ENCODE results near the gene ALCAM.

DNA sequence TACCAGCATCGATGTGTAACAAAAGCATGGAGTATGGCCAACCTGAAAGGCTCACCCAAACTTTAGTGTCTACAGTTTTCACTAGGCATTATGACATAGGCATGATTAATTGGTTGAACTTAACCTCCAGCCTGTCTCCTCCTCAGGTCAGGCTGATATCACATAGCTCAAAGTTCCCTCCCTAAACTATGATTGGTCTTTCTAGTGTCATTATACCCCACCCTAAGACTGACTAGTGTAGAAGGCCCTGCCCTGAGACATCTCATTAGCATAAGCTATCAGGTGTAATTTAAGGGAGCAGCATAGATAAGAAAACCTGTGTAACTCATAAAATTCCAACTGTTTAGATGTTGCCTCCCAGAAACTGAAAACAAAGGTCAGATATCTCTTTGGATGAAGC lies 195.2 kb downstream of the ALCAM start:
- TF ChIP-seq ZFP30 (CRISPR knock-in tag; IDR thresholded peaks at IDR 0.05) (no peak), ZFP3 (CRISPR knock-in tag; IDR thresholded peaks at IDR 0.05) (no peak), ISL1 (CRISPR knock-in tag; IDR thresholded peaks at IDR 0.05) (no peak), RARB (CRISPR knock-in tag; IDR thresholded peaks at IDR 0.05) (no peak), BACH2 (CRISPR knock-in tag; IDR thresholded peaks at IDR 0.05; ENCODE audit: borderline replicate concordance) (no peak), OSR1 (CRISPR knock-in tag; IDR thresholded peaks at IDR 0.05) (no peak), PPARA (CRISPR knock-in tag; IDR thresholded peaks at IDR 0.05; ENCODE audit: borderline replicate concordance) (no peak), ARNTL (CRISPR knock-in tag; IDR thresholded peaks at IDR 0.05; ENCODE audit: borderline replicate concordance, low read depth) (no peak), ZNF565 (CRISPR knock-in tag; conservative IDR thresholded peaks at IDR 0.05; ENCODE audit: low read depth) (no peak), CSDC2 (CRISPR knock-in tag; IDR thresholded peaks at IDR 0.05) (no peak)
- TF ChIP-seq, protein P1, sequence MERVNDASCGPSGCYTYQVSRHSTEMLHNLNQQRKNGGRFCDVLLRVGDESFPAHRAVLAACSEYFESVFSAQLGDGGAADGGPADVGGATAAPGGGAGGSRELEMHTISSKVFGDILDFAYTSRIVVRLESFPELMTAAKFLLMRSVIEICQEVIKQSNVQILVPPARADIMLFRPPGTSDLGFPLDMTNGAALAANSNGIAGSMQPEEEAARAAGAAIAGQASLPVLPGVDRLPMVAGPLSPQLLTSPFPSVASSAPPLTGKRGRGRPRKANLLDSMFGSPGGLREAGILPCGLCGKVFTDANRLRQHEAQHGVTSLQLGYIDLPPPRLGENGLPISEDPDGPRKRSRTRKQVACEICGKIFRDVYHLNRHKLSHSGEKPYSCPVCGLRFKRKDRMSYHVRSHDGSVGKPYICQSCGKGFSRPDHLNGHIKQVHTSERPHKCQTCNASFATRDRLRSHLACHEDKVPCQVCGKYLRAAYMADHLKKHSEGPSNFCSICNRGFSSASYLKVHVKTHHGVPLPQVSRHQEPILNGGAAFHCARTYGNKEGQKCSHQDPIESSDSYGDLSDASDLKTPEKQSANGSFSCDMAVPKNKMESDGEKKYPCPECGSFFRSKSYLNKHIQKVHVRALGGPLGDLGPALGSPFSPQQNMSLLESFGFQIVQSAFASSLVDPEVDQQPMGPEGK (CRISPR knock-in tag; IDR thresholded peaks at IDR 0.05; ENCODE audit: borderline replicate concordance): no peak
- TF ChIP-seq, protein P2, sequence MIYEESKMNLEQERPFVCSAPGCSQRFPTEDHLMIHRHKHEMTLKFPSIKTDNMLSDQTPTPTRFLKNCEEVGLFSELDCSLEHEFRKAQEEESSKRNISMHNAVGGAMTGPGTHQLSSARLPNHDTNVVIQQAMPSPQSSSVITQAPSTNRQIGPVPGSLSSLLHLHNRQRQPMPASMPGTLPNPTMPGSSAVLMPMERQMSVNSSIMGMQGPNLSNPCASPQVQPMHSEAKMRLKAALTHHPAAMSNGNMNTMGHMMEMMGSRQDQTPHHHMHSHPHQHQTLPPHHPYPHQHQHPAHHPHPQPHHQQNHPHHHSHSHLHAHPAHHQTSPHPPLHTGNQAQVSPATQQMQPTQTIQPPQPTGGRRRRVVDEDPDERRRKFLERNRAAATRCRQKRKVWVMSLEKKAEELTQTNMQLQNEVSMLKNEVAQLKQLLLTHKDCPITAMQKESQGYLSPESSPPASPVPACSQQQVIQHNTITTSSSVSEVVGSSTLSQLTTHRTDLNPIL (CRISPR knock-in tag; IDR thresholded peaks at IDR 0.05; ENCODE audit: low read depth): no peak
- TF ChIP-seq, protein P3, sequence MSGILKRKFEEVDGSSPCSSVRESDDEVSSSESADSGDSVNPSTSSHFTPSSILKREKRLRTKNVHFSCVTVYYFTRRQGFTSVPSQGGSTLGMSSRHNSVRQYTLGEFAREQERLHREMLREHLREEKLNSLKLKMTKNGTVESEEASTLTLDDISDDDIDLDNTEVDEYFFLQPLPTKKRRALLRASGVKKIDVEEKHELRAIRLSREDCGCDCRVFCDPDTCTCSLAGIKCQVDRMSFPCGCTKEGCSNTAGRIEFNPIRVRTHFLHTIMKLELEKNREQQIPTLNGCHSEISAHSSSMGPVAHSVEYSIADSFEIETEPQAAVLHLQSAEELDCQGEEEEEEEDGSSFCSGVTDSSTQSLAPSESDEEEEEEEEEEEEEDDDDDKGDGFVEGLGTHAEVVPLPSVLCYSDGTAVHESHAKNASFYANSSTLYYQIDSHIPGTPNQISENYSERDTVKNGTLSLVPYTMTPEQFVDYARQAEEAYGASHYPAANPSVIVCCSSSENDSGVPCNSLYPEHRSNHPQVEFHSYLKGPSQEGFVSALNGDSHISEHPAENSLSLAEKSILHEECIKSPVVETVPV (CRISPR knock-in tag; IDR thresholded peaks at IDR 0.05): no peak
- TF ChIP-seq, protein P4, sequence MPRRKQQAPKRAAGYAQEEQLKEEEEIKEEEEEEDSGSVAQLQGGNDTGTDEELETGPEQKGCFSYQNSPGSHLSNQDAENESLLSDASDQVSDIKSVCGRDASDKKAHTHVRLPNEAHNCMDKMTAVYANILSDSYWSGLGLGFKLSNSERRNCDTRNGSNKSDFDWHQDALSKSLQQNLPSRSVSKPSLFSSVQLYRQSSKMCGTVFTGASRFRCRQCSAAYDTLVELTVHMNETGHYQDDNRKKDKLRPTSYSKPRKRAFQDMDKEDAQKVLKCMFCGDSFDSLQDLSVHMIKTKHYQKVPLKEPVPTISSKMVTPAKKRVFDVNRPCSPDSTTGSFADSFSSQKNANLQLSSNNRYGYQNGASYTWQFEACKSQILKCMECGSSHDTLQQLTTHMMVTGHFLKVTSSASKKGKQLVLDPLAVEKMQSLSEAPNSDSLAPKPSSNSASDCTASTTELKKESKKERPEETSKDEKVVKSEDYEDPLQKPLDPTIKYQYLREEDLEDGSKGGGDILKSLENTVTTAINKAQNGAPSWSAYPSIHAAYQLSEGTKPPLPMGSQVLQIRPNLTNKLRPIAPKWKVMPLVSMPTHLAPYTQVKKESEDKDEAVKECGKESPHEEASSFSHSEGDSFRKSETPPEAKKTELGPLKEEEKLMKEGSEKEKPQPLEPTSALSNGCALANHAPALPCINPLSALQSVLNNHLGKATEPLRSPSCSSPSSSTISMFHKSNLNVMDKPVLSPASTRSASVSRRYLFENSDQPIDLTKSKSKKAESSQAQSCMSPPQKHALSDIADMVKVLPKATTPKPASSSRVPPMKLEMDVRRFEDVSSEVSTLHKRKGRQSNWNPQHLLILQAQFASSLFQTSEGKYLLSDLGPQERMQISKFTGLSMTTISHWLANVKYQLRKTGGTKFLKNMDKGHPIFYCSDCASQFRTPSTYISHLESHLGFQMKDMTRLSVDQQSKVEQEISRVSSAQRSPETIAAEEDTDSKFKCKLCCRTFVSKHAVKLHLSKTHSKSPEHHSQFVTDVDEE (CRISPR knock-in tag; IDR thresholded peaks at IDR 0.05): no peak

All from SK-N-SH treated with all-trans-retinoic acid at 6 μM for 48 hours (cell line).